KMS-11 (cell line): ENCODE measurements around the gene OR9Q1.

Source experiments
- H2AFZ ChIP-seq: fragments of 200-600 bp; sonication (generic); 2 replicates; pipeline ENCODE4 v1.6.1; 2016; ENCODE audit warnings: antibody characterized with exemption, mixed run types, low read depth
- H3K27ac ChIP-seq: fragments of 200-600 bp; sonication (generic); 2 replicates; pipeline ENCODE4 v1.6.1; 2016; ENCODE audit warnings: mild to moderate bottlenecking, mixed run types
- H3K27me3 ChIP-seq: fragments of 200-600 bp; sonication (generic); 2 replicates; pipeline ENCODE4 v1.6.1; 2017; ENCODE audit warnings: mild to moderate bottlenecking, low read depth, mixed run types, moderate library complexity; ENCODE audit not compliant: insufficient read depth
- H3K36me3 ChIP-seq: fragments of 200-600 bp; sonication (generic); 2 replicates; pipeline ENCODE4 v1.6.1; 2017; ENCODE audit warnings: mild to moderate bottlenecking, mixed run types; ENCODE audit not compliant: insufficient read depth
- H3K4me1 ChIP-seq: fragments of 200-600 bp; sonication (generic); 2 replicates; pipeline ENCODE4 v1.6.1; 2016; ENCODE audit warnings: mild to moderate bottlenecking, low read depth, mixed run types; ENCODE audit not compliant: poor library complexity, severe bottlenecking
- H3K4me2 ChIP-seq: fragments of 200-600 bp; sonication (generic); 2 replicates; pipeline ENCODE4 v1.7.0; 2016; ENCODE audit warnings: mild to moderate bottlenecking, mixed run types
- H3K4me3 ChIP-seq: fragments of 200-600 bp; sonication (generic); IDR thresholded peaks from 2 replicates; pipeline ENCODE4 v1.6.1; 2017; ENCODE audit warnings: low read depth, low read length, mixed read lengths; ENCODE audit not compliant: insufficient read depth
- H3K79me2 ChIP-seq: fragments of 200-600 bp; sonication (generic); 2 replicates; pipeline ENCODE4 v1.6.1; 2016; ENCODE audit warnings: low read depth, mixed run types; ENCODE audit not compliant: insufficient read depth
- H3K9ac ChIP-seq: fragments of 200-600 bp; sonication (generic); 2 replicates; pipeline ENCODE4 v1.6.1; 2016; ENCODE audit warnings: mild to moderate bottlenecking, mixed run types
- H4K20me1 ChIP-seq: fragments of 200-600 bp; sonication (generic); 2 replicates; pipeline ENCODE4 v1.6.1; 2016; ENCODE audit warnings: mild to moderate bottlenecking, mixed run types; ENCODE audit not compliant: insufficient read depth
- CTCF ChIP-seq: fragments of 200-600 bp; sonication (generic); conservative IDR thresholded peaks from 2 replicates; pipeline ENCODE4 v1.6.1; 2017; ENCODE audit warnings: low read depth, mild to moderate bottlenecking, antibody characterized with exemption, low read length, moderate library complexity, mixed read lengths

OR9Q1 gene

GRCh38 chr11:58086528-58086927 is 62.8 kb downstream of the OR9Q1 start:
- H3K36me3 ChIP-seq: no peaks in the 10 kb centered on the region
- no peak overlapping the region for H3K4me3 ChIP-seq
- no peak for TF ChIP-seq CTCF
- H2AFZ ChIP-seq: no peak overlapping the region
- H3K4me2 ChIP-seq: no peak overlapping the region
- no peaks in the 10 kb centered on the region for H3K27me3 ChIP-seq
- no peaks in the 10 kb centered on the region for H3K79me2 ChIP-seq
- H3K4me1 ChIP-seq: no peaks in the 10 kb centered on the region
- no peak overlapping the region for H3K9ac ChIP-seq
- H3K27ac ChIP-seq: no peak overlapping the region
- no peaks in the 10 kb centered on the region for H4K20me1 ChIP-seq

- Histone ChIP-seq H3K4me1 (no peaks in the 10 kb centered on the region), H3K9ac (no peak overlapping the region), H4K20me1 (no peaks in the 10 kb centered on the region), H3K27me3 (no peaks in the 10 kb centered on the region), H2AFZ (no peak overlapping the region), H3K36me3 (no peaks in the 10 kb centered on the region), H3K79me2 (no peaks in the 10 kb centered on the region), H3K27ac (no peak overlapping the region), H3K4me2 (no peak overlapping the region), H3K4me3 (no peak overlapping the region)
- TF ChIP-seq CTCF: no peak
Measured at GRCh38 chr11:58097437-58097836, 73.8 kb downstream of the OR9Q1 start.

- Histone ChIP-seq H3K4me2 (no peak overlapping the region), H3K27ac (no peak overlapping the region), H2AFZ (no peak overlapping the region), H3K36me3 (no peaks in the 10 kb centered on the region), H3K27me3 (no peaks in the 10 kb centered on the region), H3K4me3 (no peak overlapping the region), H3K9ac (no peak overlapping the region), H3K4me1 (no peaks in the 10 kb centered on the region), H3K79me2 (no peaks in the 10 kb centered on the region), H4K20me1 (no peaks in the 10 kb centered on the region)
- TF ChIP-seq CTCF: no peak
Measured at GRCh38 chr11:58121096-58121495, 97.4 kb downstream of the OR9Q1 start.

- no peak for TF ChIP-seq CTCF
- Histone ChIP-seq H4K20me1 (no peaks in the 10 kb centered on the region), H3K4me2 (no peak within 1 kb of the TSS), H3K4me3 (no peak within 1 kb of the TSS), H3K9ac (no peak within 1 kb of the TSS), H3K36me3 (no peaks in the 10 kb centered on the region), H3K4me1 (no peaks in the 10 kb centered on the region), H3K27me3 (no peaks in the 10 kb centered on the region), H3K27ac (no peak within 1 kb of the TSS), H2AFZ (no peak within 1 kb of the TSS), H3K79me2 (no peaks in the 10 kb centered on the region)
Measured at GRCh38 chr11:58125469-58125868, 101.8 kb downstream of the OR9Q1 start, which contains the start of gene OR9I1. TSS of gene OR9I1 (minus strand) at chr11:58125530. CDS start at chr11:58119444, 6,086 bp downstream.
